Measurements from ENCODE around the gene PTPRK.

DNA sequence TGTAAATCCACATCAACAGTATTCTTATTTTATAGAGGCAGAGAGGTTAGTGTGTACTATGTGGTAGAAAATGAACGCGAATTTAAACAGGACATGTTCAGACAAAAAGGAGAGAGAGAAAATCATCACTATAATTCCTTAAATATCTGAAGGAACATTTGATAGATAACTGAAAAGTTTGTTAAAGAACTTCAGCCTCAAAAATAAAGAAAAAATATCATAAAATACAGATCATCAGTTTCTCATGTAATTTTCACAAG lies 169.2 kb downstream of the PTPRK start:
- TF ChIP-seq, protein P1, sequence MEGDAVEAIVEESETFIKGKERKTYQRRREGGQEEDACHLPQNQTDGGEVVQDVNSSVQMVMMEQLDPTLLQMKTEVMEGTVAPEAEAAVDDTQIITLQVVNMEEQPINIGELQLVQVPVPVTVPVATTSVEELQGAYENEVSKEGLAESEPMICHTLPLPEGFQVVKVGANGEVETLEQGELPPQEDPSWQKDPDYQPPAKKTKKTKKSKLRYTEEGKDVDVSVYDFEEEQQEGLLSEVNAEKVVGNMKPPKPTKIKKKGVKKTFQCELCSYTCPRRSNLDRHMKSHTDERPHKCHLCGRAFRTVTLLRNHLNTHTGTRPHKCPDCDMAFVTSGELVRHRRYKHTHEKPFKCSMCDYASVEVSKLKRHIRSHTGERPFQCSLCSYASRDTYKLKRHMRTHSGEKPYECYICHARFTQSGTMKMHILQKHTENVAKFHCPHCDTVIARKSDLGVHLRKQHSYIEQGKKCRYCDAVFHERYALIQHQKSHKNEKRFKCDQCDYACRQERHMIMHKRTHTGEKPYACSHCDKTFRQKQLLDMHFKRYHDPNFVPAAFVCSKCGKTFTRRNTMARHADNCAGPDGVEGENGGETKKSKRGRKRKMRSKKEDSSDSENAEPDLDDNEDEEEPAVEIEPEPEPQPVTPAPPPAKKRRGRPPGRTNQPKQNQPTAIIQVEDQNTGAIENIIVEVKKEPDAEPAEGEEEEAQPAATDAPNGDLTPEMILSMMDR (IDR thresholded peaks at IDR 0.05), result no peak
- TF ChIP-seq POLR2A (IDR thresholded peaks at IDR 0.05), result no peak
